AG10803 (cell line): ENCODE data around the gene FYB2.

Experiments
- DNase-seq: peaks from one replicate; pipeline ENCODE4 v3.0.0; 2010; ENCODE audit warnings: low read depth
- H3K4me3 ChIP-seq: 2 replicates; pipeline ENCODE4 v1.5.1; 2011; ENCODE audit warnings: mild to moderate bottlenecking, low read length, control low read depth
- TF ChIP-seq, protein P1 (sequence below): conservative IDR thresholded peaks from 2 replicates; pipeline ENCODE4 v1.5.1; 2011; ENCODE audit warnings: mild to moderate bottlenecking, low read length, control low read depth, inconsistent platforms

The FYB2 gene

DNA sequence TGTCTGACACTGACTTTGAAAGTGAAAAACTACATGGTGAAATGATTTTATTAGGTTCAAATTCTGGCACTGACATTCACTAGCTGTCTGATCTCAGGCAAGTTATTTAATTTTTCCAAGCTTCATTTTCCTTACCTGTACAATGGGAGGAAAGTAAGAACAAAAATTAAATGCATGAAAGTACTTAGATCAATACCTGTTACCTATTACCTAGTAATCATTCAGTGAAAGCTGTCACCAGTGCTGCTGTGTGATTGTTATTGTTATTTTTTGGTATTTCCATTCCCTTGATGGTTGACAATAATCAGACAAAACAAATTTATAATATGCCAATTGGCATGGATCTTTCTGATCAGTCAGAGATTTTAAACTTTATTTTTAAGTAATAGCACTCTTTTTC is 37.0 kb upstream of the FYB2 start:
- H3K4me3 ChIP-seq = no peak overlapping the region
- DNase-seq = no peak
- TF ChIP-seq, protein P1, sequence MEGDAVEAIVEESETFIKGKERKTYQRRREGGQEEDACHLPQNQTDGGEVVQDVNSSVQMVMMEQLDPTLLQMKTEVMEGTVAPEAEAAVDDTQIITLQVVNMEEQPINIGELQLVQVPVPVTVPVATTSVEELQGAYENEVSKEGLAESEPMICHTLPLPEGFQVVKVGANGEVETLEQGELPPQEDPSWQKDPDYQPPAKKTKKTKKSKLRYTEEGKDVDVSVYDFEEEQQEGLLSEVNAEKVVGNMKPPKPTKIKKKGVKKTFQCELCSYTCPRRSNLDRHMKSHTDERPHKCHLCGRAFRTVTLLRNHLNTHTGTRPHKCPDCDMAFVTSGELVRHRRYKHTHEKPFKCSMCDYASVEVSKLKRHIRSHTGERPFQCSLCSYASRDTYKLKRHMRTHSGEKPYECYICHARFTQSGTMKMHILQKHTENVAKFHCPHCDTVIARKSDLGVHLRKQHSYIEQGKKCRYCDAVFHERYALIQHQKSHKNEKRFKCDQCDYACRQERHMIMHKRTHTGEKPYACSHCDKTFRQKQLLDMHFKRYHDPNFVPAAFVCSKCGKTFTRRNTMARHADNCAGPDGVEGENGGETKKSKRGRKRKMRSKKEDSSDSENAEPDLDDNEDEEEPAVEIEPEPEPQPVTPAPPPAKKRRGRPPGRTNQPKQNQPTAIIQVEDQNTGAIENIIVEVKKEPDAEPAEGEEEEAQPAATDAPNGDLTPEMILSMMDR = no peak

DNA sequence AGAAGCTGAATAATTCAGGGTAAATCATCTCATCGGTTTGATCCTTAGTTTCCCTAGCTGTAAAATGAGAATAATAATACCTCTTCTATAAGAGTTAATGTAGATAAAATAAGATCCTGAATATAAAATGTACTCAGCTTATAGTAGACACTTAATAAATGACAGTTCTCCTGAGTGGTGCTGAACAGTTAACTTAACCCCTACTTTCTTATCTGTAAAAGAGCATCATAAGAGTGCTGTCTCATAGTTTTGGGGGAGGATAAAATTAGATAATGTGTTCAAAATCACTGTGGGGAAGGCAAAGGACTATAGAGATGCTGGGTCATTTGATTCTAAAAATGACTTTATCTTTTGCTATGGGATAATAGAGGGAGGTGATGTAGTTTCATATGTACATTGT is 36.0 kb upstream of the FYB2 start:
- H3K4me3 ChIP-seq = no peak overlapping the region
- TF ChIP-seq, protein P1 = no peak
- no peak for DNase-seq

DNA sequence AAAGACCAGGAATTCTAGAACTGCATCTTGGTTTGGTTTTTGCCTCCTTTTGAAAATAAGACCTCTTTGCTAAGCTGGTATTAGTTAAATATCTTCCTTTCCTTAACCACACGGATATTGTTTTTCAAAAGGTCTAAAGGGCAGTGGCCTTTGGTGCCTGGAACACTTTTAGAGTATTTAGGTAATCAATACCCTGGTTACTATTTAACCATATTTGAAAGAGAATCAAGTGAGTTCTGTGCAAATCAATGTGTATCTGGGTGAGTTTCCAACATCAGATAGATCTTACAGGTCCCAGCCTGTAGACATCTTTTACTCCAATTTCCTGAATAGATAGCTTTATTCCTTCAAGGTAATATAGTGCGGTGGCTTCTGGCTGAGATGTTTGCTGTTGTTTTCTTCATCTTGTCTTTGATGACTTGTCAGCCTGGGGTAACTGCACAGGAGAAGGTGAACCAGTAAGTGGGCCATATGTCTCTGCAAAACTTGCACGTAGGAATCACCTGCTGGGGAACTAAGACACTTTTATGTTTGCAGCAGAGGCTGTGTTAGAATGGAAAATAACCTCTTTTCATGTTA is 35.4 kb upstream of the FYB2 start, which contains the start of gene C8A:
Gene C8A, plus strand, starts transcription at position 277 of the 579 bp plus-strand sequence. Its CDS starts 105 bp downstream, at position 382.
- TF ChIP-seq, protein P1 = no peak
- no peak within 1 kb of the TSS for H3K4me3 ChIP-seq
- no peak for DNase-seq

DNA sequence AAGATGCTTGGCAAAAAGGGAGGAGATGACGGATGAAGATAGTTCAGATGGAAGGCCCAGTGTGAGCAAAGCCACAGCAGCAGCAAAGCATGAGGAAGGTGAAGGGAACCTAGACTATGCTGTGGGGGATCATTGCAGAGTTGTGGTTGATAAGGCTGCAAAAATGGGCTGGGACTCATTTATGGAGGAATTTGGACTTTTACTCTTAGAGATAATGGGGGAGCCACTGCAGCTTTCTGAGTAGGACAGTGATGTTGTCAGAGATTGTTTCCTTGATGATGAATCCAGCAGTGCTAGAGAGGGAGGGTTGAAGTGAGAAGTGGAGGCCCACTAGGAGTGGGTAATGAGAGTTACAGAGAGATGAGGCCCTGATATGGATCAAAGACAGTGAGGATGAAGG is 33.3 kb upstream of the FYB2 start:
- TF ChIP-seq, protein P1 = no peak
- no peak for DNase-seq
- H3K4me3 ChIP-seq = no peak overlapping the region

DNA sequence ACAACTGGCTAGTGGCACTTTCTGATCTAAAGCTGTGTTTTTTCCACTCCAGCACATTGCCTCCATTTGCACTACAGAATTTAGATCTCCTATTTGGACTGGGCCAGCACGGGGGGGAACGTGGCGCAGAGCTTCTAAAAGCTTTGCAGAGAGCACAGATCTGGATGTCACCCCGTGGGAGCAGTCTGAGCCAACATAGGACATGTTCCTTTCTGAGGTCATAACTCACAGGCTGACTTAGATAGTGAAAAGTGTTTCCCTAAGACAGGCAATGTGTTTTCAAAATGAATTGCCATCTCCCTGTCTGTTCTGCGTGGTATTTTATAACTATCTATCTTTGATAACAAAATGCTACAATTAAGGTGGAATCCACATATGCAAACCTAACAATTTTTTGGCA is 31.7 kb upstream of the FYB2 start:
- no peak for DNase-seq
- H3K4me3 ChIP-seq = no peak overlapping the region
- TF ChIP-seq, protein P1 = no peak

DNA sequence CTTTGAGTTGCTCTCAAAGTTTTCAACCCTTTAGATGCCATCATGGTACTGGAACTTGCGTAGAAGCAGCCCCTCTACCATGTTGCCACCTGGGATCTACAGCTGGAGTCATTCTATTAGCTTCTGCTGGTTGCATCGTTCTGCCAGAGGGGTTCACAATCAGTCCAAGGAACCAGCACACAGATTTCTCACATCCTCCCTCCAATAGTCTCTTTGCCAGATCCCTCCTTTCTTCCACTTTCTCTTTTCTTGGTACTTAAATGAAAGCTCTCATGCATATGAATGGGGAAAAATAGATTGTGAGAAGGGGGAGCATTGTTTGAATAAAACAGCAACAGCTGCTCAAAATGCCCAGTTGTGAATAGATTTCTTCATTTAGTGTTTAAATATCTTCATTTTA is 31.2 kb upstream of the FYB2 start:
- H3K4me3 ChIP-seq = no peak overlapping the region
- TF ChIP-seq, protein P1 = no peak
- DNase-seq = no peak

DNA sequence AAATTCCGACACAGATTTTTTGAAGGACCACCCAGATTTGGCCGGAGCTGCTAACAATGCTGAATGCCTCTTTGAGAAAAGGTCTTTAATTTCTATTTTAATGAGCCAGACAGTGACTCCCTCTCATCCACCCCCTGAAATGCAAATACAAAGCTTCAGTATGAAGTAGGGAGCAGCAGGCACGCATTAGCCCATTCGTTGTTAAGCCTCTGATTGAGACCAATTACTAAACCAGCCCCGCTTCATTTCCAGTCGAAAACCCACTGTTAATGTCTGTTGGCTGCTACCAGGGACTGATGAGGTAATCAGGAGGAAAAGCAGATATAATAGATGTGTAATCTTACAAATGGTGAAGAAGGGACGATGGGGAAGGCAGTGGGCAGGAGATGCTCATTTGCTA is 30.5 kb upstream of the FYB2 start:
- TF ChIP-seq, protein P1 = no peak
- DNase-seq = no peak
- no peak overlapping the region for H3K4me3 ChIP-seq
